ENCODE data around the gene LDLRAD4.

DNA sequence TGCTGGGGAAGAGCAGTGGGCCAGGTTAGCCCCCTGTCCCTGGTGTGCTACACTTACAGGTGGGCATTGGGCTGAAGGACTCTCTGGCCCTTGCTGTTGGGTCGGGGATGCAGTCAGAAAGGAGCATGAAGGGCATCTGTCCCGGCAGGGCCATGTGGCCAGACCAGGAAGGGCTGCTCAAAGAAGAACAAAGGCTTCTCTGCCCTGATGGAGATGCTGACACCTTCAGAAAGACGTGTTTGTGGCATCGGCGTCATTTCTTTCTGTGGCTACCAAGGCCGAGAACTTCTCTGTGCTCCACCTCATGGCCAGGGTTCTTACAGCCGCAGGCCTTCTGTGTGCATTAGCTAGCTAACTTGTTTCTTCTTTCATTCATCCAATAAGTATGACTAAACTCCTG lies 268.7 kb downstream of the LDLRAD4 start:
- TF ChIP-seq POLR2AphosphoS5 (IDR thresholded peaks at IDR 0.05; ENCODE audit: borderline replicate concordance, low read depth, low read length) (no peak), EZH2 (IDR thresholded peaks at IDR 0.05) (no peak)

Measured in SK-N-MC (cell line).